Right hindlimb (tissue), 1 donor: ENCODE data around the gene CERT1.
"Not testable (repeated sequence)": the region's sequence is repeated elsewhere in the genome, so short reads cannot be mapped to it uniquely, and the experiment has no call there.

Experiments used
- DNase-seq: peaks from one replicate; pipeline ENCODE4 v3.0.0-alpha.2; 2018

CERT1 gene, protein sequence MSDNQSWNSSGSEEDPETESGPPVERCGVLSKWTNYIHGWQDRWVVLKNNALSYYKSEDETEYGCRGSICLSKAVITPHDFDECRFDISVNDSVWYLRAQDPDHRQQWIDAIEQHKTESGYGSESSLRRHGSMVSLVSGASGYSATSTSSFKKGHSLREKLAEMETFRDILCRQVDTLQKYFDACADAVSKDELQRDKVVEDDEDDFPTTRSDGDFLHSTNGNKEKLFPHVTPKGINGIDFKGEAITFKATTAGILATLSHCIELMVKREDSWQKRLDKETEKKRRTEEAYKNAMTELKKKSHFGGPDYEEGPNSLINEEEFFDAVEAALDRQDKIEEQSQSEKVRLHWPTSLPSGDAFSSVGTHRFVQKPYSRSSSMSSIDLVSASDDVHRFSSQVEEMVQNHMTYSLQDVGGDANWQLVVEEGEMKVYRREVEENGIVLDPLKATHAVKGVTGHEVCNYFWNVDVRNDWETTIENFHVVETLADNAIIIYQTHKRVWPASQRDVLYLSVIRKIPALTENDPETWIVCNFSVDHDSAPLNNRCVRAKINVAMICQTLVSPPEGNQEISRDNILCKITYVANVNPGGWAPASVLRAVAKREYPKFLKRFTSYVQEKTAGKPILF

DNA sequence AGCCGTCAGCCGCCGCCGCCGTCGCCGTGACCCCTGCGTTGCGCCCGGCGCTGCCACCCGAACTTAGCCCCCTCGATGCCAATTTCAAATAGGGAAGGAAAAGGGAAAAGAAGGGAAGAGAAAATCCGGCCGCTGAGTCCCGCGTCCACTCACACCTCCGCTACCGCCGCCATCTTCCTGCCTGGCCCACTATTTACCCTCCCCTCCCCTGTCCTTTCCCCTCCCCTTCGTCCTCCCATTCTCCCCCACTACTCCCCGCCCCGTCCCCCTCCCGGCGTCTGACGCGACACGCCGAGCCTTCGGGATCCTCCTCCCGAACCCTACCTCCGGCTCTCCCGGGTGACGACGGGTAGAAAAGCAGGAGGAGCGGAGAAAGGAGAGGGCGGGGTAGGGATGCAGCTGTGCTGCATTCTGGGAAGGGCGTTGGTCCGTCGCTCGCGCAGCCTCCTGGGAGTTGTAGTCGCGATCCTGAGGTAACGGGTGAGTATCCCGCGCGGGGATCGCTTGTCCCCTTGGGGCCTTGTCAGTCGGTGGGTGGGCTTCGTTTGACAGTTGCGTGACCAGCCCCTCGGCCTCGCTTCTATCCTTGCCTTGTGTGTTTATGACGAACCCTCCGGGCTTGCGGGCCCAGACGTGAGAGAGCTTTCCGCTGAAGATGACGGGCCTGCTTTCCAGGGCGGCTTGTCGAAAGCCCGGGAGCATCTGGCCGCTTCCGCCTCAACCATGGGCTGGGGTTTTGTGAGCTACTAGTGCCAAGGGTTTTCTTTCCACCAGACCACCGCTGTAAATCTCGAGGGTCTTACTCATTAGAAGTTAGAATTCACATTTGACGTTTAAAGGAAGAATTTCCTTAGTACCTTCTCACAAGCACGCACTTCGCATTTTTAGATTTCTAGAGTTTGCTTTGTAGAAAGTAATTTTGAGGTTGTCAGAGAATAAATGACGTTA is at the start of gene CERT1, which contains the start of gene POLK:
Gene CERT1, minus strand, starts transcription at position 195 of the 948 bp plus-strand sequence. CDS start 422 bp downstream, outside the sequence.
Gene POLK, plus strand, starts transcription at position 457 of the 948 bp plus-strand sequence.
- DNase-seq, result peak; percentile 100

DNA sequence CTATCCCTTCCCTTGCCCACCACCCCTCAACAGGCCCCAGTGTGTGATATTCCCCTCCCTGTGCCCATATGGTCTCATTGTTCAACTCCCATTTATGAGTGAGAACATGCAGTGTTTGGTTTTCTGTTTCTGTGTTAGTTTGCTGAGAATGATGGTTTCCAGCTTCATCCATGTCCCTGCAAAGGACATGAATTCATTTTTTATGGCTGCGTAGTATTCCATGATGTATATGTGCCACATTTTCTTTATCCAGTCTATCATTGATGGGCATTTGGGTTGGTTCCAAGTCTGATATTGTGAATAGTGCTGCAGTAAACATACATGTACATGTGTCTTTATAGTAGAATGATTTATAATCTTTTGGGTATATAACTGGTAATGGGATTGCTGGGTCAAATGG is 49.2 kb upstream of the CERT1 start:
- DNase-seq, result not testable (repeated sequence)

DNA sequence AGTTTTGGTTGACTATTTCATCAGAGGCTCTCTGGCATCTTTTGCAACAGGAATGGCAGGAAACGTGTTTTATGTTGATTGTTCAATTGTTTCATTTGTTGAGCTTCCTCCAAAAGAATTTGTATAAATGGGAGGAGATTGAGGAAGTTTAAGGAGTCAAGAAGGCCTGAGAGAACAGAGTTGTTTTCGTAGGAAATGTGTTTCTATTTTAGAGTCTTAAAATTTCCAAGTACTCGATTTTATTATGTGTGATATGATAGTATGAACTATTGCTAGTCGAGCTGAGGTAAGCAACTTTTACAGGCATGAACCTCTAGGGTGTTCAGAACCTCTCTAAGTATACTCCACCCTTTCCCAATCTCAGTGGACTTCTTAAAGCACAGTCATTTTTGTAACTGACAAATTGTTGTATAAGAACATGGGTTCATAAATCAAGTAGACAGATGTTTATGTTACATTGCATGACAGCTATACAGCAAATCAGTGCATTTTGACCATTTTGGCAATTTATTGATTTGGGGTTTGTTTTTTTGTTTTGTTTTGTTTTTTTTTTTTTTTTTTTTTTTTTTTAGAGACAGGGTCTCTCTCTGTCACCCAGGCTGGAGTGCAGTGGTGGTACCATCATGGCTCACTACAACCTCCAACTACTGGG is 47.7 kb upstream of the CERT1 start:
- DNase-seq, result no peak

DNA sequence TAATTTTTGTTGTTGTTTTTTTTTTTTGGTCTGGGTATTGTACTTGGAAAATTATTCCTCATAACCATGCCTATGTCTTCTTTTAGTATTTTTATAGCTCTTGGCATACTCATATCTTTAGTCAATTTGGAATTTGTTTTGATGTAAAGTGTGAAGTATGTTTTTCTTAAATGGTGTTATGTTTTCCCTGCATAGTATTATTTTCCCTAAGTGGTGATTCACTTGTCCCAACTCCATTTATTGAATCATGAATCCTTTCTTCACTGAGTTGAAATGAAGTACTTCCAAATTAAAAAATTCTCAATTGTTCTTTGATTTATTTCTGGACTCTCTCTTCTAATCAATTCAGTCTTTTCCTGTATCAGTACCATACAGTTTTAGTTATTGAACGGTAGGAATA is 46.8 kb upstream of the CERT1 start:
- DNase-seq, result no peak

DNA sequence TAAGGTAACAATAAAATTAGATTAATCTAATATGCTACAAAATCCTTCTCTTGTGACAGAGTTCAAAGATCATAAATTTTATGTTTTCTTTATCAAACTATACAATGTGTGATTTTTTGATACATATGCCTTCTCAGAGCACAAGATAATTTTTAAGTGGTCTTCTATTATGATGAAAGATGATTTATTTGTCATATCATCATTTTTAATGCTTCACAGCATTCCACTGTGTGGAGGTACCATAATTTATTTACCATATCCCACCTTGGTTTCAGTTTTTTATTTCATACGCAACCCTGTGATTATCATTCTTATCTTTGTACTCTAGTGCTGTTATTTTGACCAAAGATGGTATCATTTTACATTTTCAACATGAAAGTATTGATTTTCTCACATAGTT is 41.9 kb upstream of the CERT1 start:
- DNase-seq, result no peak

DNA sequence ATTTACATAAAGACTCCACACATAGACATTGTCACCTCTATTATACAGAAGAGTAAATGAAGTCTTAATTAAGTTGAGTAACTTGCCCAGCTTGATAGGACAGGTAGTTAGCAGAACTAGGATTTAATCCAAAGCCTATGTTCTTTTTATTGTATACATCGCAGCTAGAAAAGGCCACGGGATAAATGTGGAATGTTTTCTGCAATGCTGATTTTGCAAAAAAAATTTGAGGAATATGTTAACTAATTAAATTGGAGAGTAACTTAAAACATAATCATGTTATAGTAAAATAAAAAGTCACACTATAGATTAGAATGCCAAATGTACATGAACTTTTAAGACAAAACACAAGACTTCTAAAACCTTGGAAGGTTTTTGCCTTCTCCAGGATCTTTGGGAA is 41.3 kb upstream of the CERT1 start:
- no peak for DNase-seq

DNA sequence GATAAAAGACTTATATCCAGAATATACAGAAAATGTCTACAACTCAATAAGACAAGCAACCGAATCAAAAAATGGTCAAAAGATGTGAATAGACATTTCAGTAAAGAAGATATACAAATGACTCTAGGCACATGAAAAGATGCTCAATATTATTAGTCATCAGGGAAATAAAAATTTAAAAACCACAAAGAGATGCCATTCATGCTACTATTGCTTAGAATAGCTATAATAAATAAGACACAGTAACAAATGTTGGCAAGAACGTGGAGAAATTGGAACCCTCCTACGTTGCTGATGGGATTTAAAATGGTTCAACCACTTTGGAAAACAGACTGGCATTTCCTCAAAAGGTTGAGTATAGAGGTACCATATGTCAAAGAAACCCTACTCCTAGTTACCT is 40.0 kb upstream of the CERT1 start:
- DNase-seq, result no peak

DNA sequence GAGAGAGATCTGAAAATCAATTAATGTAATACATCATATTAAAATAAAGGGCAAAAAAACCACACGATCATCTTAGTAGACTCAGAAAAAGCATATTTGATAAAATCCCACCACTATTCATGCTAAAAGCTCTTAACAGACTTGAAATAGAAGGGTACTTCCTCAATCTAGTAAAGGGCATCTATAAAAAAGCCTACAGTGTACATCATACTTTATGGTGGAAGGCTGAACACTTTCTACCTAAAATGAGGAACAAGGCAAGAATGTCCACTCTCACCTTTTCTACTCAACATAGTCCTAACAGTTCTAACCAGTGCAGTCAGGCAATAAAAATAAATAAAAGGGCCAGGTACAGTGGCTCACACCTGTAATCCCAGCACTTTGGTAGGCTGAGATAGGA is 39.2 kb upstream of the CERT1 start:
- DNase-seq, result no peak

DNA sequence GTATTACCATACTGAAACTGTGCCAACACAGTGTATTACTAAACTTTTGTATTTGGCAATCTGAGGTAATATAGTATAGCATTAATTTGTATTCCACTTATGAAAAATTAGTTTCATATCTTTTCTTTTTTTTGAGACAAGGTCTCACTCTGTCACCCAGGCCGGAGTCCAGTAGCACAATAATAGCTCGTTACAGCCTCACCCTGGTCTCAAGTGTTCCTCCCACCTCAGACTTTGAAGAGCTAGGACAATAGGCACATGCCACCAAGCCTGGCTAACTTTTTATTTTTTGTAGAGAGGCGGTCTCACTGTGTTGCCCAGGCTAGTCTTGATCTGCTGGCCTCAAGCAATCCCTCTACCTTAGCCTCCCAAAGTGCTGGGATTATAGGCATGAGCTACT is 36.4 kb upstream of the CERT1 start:
- DNase-seq, result no peak

DNA sequence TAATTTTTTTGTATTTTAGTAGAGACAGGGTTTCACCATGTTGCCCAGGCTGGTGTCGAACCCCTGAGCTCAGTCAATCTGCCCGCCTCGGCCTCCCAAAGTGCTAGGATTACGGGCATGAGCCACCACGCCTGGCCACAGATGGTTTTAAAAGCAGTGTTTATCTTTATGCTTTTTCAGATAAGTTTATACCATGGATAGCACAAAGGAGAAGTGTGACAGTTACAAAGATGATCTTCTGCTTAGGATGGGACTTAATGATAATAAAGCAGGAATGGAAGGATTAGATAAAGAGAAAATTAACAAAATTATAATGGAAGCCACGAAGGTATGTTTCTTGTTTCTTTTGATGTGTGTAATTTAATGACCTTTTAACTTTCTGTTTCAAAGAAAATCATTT is 35.4 kb upstream of the CERT1 start:
- DNase-seq, result no peak

DNA sequence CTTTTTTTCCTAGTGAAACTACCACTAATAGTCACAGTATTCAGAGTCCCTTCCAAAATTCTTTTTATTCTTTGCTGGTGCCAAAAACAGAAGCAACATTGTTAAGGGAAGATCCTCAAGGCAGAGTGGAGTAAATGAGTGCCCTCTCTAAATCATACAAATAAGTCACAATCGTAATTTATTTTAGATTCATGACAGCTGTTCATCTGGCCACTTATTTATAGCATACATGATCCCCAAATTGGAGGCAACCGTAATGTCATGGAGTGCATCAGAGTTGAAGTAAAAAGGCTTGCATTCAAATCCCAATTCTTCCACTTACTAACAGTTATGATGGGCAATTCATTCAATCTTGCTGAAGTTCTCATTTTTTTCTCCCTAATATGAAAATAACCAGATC is 33.7 kb upstream of the CERT1 start:
- no peak for DNase-seq

DNA sequence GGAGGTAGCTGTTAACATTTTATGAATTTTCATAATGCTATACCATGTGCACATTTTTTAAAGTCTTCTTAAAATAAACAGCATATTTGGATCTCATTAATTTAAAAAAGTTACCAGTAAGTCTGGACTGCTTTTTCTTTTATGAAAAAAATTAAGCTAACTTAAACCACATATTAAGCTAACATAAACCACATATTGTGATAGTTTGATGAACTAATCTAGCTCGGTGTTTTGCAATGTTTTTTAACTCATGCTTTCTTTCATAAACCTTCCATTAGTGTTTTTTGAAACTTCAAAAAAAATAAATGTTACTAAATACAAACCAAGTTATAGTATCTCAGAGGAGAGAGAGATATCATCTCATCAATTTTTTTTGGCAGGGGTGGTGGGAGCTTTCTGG is 26.8 kb upstream of the CERT1 start:
- no peak for DNase-seq

DNA sequence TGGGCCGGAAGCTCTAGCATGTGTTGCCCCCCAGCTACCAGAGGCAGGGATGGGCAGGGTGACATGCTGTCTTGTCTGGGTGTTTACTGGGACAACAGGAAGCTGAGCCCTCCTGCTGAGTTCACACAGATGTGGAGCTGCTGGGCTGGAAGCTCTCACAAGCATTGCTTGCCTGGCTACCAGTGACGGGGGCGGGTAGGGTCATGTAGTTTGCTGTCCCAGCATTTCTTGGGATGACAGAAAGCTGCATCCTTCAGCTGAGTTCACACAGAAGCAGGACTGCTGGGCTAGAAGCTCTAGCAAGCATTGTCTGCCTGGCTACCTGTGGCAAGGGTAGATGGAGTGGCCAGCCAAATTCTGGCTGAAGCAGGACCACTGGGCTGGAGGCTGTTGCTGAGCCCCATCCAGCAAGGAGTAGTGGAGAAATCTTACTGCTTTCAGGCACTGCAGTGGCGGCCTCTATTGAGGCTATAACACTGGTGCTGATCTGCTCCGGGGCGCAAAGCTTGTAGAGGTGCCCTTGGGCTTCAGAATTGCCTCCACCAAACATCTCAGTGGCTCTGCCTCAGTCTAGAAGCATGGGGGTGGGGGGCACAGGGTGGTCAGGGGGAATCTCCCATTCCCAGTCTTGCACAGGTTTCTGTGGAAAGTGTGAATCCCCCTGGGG is 25.4 kb upstream of the CERT1 start:
- no peak for DNase-seq

DNA sequence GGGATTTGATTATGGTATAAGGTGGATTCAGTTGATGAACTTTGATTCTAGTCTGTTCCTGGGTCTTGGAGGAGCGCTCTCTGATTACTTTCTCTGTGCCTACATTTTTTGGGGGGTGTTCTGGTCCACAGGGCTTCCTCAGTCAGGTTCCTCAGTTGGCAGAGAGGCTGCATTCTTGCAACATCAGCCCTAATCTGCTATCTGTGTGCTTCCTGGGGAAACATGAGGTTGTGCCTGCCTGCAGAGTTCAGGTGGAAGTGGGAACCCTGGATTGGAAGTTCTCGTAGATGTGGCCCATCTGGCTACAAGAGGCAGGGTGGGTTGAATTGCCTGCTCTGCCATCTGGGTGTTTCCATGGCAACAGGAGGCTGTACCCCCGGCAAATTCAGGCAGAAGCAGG is 24.7 kb upstream of the CERT1 start:
- peak; percentile 19 for DNase-seq

DNA sequence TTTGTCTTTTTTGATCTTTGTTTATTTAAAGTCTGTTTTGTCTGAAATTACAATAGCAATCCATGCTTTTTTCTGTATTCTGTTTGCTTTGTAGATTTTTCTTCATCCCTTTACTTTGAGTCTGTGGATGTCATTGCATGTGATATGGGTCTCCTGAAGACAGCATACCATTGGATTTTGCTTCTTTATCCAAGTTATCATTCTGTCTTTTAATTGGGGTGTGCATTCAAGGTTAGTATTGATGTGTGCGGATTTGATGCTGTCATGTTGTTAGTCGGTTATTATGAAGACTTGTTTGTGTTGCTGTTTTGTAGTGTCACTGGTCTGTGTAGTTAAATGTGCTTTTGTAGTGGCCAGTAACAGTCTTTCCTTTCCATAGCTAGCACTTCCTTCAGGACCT is 23.3 kb upstream of the CERT1 start:
- DNase-seq, result no peak

DNA sequence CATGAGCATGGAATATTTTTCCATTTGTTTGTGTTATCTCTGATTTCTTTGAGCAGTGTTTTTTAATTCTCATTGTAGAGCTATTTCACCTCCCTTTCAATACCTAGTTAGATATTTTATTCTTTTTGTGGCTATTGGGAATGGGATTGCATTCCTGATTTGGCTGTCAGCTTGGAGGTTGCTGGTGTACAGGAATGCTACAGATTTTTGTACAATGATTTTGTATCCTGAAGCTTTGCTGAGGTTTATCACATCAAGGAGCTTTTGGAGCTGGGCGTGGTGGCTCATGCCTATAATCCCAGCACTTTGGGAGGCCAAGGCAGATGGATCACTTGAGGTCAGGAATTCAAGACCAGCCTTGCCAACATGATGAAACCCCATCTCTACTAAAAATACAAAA is 22.3 kb upstream of the CERT1 start:
- not testable (repeated sequence) for DNase-seq

DNA sequence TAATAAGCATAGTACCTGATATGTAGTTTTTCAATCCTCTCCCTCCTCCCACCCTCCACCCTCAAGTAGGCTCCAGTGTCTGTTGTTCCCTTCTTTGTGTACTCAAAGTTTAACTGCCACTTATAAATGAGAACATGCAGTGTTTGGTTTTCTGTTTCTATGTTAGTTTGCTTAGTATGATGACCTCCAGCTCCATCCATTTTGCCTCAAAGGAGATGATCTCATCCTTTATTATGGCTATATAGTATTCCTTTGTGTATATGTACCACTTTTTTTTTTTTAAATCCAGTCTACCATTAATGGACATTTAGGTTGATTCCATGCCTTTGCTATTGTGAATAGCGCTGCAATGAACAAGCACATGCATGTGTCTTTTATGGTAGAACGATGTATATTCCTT is 20.8 kb upstream of the CERT1 start:
- no peak for DNase-seq

DNA sequence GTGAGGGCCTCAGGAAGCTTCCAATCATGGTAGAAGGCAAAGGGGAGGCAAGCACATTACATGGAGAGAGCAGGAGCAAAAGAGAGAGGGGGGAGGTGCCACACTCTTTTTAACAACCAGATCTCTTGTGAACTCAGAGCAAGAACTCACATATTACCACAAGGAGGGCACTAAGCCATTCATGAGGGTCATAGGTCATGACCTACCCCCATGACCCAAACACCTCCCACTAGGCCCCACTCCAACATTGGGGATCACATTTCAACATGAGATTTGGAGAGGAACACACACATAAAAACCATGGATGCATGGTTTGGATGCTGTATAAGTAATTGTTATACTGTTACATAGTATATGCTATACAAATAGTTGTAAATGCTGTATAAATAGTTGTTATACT is 17.8 kb upstream of the CERT1 start:
- no peak for DNase-seq

DNA sequence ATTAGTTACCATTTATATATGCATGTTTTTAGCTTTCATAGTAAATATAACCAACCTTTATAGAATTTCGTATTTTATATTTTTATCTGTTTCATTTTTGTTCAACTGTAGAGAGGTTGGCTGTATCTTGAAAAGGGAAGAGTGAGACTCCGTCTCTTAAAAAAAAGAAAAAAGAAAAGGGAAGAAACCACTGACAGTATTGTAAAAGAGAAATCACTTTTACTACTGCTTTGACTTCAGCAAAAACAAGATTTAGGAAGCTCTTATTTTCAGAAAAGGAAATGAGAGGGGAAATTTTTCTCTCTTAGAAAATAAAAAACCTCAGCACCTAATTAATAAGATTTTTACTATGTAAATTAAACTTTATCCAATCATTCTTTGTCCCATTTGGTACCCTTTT is 14.6 kb upstream of the CERT1 start:
- no peak for DNase-seq

DNA sequence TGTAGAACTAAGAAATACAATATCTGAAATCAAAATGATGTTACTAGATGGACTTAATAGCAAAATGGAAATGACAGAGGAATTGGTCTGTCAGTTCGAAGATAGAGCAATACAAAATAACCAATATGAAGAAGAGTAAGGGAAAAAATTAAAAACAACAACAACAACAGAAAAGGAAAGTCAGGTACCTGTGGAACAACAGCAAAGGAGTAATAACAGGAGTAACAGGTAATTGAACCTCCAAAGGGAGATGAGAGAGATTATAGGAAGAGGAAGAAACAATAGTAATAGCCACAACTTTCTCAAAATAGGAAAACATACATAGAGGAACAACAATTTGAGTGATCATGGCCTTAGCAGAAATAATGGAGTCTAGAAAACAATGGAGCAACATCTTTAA is 13.9 kb upstream of the CERT1 start:
- no peak for DNase-seq

DNA sequence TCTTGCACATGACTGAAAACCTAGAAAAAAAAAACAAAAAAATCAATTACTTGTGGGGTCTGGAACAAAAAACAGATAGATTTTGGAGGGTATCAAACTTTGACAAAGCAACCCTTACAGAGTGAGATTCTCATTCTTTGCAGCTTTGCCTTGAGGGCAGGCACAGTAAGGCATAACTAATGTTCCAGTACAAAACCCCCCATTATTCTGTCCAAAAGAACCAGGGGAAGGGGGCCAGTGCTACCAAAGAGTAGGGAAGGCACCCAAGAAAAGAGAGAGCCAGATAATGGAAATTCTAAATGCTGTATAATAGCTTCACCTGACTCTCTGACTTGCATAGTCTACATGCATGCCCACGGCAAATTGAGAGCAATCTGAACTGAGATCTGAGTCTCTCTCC is 13.2 kb upstream of the CERT1 start:
- no peak for DNase-seq

DNA sequence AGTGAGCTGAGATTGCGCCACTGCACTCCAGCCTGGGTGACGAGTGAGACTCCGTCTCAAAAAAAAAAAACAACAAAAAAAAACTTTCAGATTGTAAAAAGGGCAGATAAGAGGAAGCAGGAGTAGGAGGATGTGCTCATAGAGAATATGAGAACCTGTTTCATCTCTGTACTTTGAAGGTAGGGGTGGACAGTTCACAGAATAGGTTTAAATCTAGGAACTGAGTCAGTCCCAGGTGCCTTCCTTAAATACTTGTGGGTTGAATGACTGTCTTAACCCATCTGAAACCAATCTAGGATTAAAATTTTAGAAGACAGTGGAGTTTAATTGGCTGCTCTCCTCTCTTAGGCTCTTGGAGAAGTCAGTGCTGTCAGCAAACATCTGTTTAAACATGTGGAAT is 12.6 kb upstream of the CERT1 start:
- no peak for DNase-seq
